Activated CD8-positive, alpha-beta T cell treated with anti-CD3 and anti-CD28 coated beads for 36 hours (primary cell): Measurements from ENCODE around the gene LACTB. TPM values are rescaled to one million over a fixed set of nuclear protein-coding genes. Genes with fewer than 3 reads are reported as not detected.

ENCODE experiments used
- ATAC-seq: fragments of 200-7000 bp; cut with Tn5 transposase; one replicate; pipeline ENCODE4 v1.10.0; 2021; ENCODE audit warnings: mild to moderate bottlenecking, moderate library complexity
- CTCF ChIA-PET: fragments of 350-600 bp; sonication (Branson Sonifier 250); formaldehyde crosslinking; loops from one replicate; lab custom pipeline; 2021; ENCODE audit warnings: antibody characterized with exemption; lab: Charles Lee
- POLR2A ChIA-PET: fragments of 350-600 bp; sonication (Branson Sonifier 250); formaldehyde crosslinking; loops from one replicate; lab custom pipeline; 2021; ENCODE audit warnings: antibody characterized with exemption; lab: Charles Lee
- DNase-seq: peaks from one replicate; pipeline ENCODE4 v3.0.0-alpha.2; 2020
- H3K27ac Mint-ChIP-seq: one replicate; pipeline ENCODE4 v1.8.0; 2021; ENCODE audit warnings: mild to moderate bottlenecking, mixed read lengths
- H3K27me3 Mint-ChIP-seq: one replicate; pipeline ENCODE4 v1.8.0; 2021; ENCODE audit warnings: mixed read lengths
- H3K36me3 Mint-ChIP-seq: one replicate; pipeline ENCODE4 v1.8.0; 2021; ENCODE audit warnings: low read depth, mixed read lengths
- H3K4me1 Mint-ChIP-seq: one replicate; pipeline ENCODE4 v1.8.0; 2021; ENCODE audit warnings: low read depth, mixed read lengths
- H3K4me3 Mint-ChIP-seq: one replicate; pipeline ENCODE4 v1.8.0; 2021; ENCODE audit warnings: mild to moderate bottlenecking, moderate library complexity, mixed read lengths
- H3K9me3 Mint-ChIP-seq: one replicate; pipeline ENCODE4 v1.8.0; 2021; ENCODE audit warnings: mixed read lengths
- intact Hi-C: fragments of 100-400 bp; cut with micrococcal nuclease; formaldehyde crosslinking; loops from one replicate; pipeline ENCODE4 v1.10.0; 2022
- total RNA-seq, 2 experiments: library from RNA; stranded (reverse); gene quantifications; one replicate each; pipeline ENCODE4 v1.2.3, GENCODE V29; 2021
- TF ChIP-seq, protein P1 (sequence below): fragments of 200-600 bp; IDR thresholded peaks from one replicate; pipeline ENCODE4 v1.8.0; 2022; ENCODE audit warnings: antibody characterized with exemption, mild to moderate bottlenecking

Gene LACTB
- total RNA-seq, 2 experiments from 2014 or later = 27.3 to 28.3 TPM

- DNase-seq = peak; percentile 48
- Mint-ChIP-seq H3K9me3 (no peaks in the 10 kb centered on the region), H3K27me3 (no peaks in the 10 kb centered on the region), H3K4me3 (peak overlapping the region; percentile 89), H3K27ac (peak overlapping the region; percentile 95), H3K36me3 (peaks cover 29% of the 10 kb centered on the region), H3K4me1 (peaks cover 26% of the 10 kb centered on the region)
- intact Hi-C loops = no loop called here
- ATAC-seq = no peak
- ChIA-PET POLR2A (interaction anchor here (0.6 to 1.3 kb wide), 7 partner anchors 9 to 324 kb away, joined by 3 to 5 read pairs (median 3); partner anchors contain the start of gene RPS27L), CTCF (interaction anchor here (0.6 to 1.0 kb wide), 2 partner anchors 74 to 140 kb away, joined by 4 to 5 read pairs; no protein-coding TSS in a partner anchor)
- TF ChIP-seq, protein P1, sequence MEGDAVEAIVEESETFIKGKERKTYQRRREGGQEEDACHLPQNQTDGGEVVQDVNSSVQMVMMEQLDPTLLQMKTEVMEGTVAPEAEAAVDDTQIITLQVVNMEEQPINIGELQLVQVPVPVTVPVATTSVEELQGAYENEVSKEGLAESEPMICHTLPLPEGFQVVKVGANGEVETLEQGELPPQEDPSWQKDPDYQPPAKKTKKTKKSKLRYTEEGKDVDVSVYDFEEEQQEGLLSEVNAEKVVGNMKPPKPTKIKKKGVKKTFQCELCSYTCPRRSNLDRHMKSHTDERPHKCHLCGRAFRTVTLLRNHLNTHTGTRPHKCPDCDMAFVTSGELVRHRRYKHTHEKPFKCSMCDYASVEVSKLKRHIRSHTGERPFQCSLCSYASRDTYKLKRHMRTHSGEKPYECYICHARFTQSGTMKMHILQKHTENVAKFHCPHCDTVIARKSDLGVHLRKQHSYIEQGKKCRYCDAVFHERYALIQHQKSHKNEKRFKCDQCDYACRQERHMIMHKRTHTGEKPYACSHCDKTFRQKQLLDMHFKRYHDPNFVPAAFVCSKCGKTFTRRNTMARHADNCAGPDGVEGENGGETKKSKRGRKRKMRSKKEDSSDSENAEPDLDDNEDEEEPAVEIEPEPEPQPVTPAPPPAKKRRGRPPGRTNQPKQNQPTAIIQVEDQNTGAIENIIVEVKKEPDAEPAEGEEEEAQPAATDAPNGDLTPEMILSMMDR = no peak
These were observed 66.7 kb downstream of the LACTB start for GRCh38 chr15:63188247-63188925.

GRCh38 chr15:63188926-63189871 lies 67.5 kb downstream of the LACTB start, which contains the start of gene RAB8B:
Gene RAB8B (plus strand): TSS chr15:63189606. CDS start chr15:63189625, 19 bp downstream.
- TF ChIP-seq, protein P1 = no peak
- H3K4me3 Mint-ChIP-seq = peak within 1 kb of the TSS; percentile 89
- intact Hi-C loops = no loop called here
- no peaks in the 10 kb centered on the region for H3K9me3 Mint-ChIP-seq
- no peaks in the 10 kb centered on the region for H3K27me3 Mint-ChIP-seq
- ATAC-seq = peak; percentile 84
- peaks cover 32% of the 10 kb centered on the region for H3K4me1 Mint-ChIP-seq
- ChIA-PET CTCF (interaction anchor here (0.8 to 1.0 kb wide), 2 partner anchors 73 to 100 kb away, joined by 3 to 5 read pairs; no protein-coding TSS in a partner anchor), POLR2A (interaction anchor here (0.6 to 1.3 kb wide), 4 partner anchors 9 to 43 kb away, joined by 3 to 5 read pairs (median 3); partner anchors contain the start of gene RPS27L)
- H3K27ac Mint-ChIP-seq = peak within 1 kb of the TSS; percentile 95
- DNase-seq = peak; percentile 99
- H3K36me3 Mint-ChIP-seq = peaks cover 35% of the 10 kb centered on the region

DNA sequence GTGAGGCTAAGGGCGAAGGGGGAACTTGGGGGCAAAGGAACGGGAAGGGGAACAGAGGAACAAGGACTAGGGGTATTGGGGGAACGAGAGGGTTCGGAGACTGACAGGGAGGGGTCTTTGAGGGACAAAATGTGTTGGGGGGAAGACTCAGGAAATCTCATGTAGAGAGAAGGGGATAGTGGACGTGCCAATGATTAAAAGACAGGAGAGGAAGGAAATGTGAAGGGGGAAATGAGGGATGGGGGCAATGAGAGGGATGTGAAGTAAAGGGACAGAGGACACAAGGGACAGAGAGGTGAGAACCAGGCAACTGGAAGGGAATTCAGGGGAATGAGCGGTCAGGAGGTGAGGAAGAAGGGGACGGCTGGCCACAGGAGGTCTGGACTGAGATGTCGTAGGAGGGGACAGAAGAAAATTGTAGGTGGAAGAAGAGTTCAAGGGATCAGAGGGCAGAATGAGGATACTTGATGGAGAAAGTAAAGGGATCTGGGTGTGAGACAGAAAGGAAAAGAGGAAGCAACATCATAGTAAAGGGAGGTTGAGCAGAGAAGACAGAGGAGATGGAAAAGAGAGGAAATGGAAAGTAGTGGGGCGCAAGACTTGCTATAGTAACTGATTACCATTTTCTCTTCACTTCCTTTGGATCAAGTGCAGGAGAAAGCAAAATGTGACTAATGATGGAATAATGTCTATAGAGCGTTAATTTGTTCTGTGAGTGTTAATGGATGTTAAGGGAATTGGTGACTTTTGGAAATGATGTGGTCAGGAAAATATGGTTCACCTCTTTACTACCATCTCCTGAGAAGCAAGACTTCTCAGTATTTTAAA lies 68.5 kb downstream of the LACTB start:
- peaks cover 41% of the 10 kb centered on the region for H3K36me3 Mint-ChIP-seq

More for the DNA sequence above, 68.5 kb downstream of the LACTB start:
- TF ChIP-seq, protein P1 = no peak
- intact Hi-C loops = loop anchor here (5.0 kb wide), 3 partner anchors 33 to 87 kb away; partner anchors contain the start of genes APH1B and RPS27L
- H3K9me3 Mint-ChIP-seq = no peaks in the 10 kb centered on the region
- CTCF ChIA-PET = interaction anchor here (0.9 to 2.4 kb wide), 5 partner anchors 9 to 142 kb away, joined by 3 to 9 read pairs (median 4); no protein-coding TSS in a partner anchor
- no peak for ATAC-seq
- peak overlapping the region; percentile 93 for H3K27ac Mint-ChIP-seq
- no peak for DNase-seq
- POLR2A ChIA-PET = interaction anchor here (0.8 to 4.6 kb wide), 5 partner anchors 10 to 33 kb away, joined by 3 to 39 read pairs (median 20); partner anchors contain the start of gene RPS27L
- peak overlapping the region; percentile 89 for H3K4me3 Mint-ChIP-seq
- no peaks in the 10 kb centered on the region for H3K27me3 Mint-ChIP-seq
- peaks cover 40% of the 10 kb centered on the region for H3K4me1 Mint-ChIP-seq
